ENCODE data around the gene CRABP1.

The CRABP1 gene

DNA sequence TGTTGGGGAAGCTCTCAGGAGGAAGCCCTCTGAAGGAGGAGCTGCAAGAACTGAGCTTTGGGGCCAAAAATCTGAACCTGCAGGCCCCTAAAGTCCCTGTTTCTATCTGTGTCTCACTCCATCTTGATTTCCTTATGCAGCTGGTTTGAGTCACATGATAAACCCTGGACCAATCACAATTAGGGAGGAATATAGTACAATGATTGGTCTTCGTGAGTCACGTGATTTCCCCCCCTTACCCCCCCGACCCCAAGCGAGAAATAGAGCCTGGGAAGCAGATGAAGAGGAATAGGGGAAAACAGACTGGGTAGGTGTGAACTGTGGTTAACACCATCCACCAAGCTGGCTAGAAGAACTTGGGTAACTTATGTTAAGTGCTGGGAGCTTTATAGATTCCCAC lies 12.9 kb downstream of the CRABP1 start:
- TF ChIP-seq, protein P1, sequence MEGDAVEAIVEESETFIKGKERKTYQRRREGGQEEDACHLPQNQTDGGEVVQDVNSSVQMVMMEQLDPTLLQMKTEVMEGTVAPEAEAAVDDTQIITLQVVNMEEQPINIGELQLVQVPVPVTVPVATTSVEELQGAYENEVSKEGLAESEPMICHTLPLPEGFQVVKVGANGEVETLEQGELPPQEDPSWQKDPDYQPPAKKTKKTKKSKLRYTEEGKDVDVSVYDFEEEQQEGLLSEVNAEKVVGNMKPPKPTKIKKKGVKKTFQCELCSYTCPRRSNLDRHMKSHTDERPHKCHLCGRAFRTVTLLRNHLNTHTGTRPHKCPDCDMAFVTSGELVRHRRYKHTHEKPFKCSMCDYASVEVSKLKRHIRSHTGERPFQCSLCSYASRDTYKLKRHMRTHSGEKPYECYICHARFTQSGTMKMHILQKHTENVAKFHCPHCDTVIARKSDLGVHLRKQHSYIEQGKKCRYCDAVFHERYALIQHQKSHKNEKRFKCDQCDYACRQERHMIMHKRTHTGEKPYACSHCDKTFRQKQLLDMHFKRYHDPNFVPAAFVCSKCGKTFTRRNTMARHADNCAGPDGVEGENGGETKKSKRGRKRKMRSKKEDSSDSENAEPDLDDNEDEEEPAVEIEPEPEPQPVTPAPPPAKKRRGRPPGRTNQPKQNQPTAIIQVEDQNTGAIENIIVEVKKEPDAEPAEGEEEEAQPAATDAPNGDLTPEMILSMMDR (IDR thresholded peaks at IDR 0.05; ENCODE audit: low read depth, low read length): no peak
- in situ Hi-C loops (cut with HindIII; ENCODE audit: low sequenced_read_pairs): no loop called here
- no peak for DNase-seq (ENCODE audit: low read depth, low spot score)
- no peak overlapping the region for H3K4me3 ChIP-seq (ENCODE audit: low read depth, low read length)

DNA sequence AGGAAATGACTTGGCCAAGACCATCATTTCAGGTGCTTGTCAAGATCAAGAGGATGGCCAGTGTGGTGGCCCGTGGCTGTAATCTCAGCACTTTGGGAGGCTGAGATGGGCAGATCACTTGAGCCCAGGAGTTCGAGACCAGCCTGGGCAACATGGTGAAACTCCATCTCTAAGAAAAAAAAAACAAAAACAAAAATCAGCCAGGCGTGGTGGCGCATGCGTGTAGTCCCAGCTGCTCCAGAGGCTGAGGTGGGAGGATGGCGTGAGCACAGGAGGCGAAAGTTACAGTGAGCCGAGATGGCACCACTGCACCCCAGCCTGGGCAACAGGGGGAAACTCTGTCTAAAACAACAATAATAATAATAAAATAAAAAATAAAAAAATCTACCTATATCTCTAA lies 15.0 kb downstream of the CRABP1 start:
- DNase-seq (ENCODE audit: low read depth, low spot score): no peak
- in situ Hi-C loops (cut with HindIII; ENCODE audit: low sequenced_read_pairs): no loop called here
- TF ChIP-seq, protein P1 (IDR thresholded peaks at IDR 0.05; ENCODE audit: low read depth, low read length): no peak
- no peak overlapping the region for H3K4me3 ChIP-seq (ENCODE audit: low read depth, low read length)

DNA sequence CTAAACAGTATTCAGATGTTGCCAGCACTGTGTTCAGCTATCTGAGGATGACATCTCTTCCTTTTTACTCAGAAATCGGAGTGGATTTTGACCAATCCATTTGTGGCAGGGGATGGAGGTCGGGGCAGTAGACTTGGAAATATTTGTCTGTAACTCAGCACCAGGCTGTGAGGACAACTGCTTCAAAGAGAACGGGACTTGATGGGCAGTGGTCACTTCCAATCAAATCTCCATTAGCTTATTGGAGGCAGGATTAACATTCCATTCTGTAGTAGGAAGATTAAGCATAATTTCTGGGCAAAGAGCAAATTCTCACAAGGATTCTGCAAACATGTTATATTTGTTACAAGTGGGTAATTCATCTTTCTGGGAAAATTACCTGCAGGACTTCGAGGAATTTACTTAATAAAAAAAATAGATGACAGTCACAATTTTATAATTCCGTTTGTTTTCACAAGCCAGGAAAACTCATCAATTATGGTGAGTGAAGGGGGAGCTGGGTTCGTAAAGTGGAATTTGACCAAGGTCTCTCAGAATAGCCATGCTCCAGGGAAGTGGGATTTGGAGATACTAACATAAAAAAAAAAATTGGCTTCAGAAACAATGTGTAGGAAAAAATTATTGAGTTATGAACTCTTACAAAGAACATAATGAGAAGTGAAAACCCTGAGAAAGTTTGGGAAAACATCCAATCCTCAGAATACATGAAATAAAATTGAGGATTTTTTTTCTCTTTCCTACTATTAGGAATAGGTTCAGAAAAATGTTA lies 18.1 kb downstream of the CRABP1 start:
- DNase-seq (ENCODE audit: low read depth, low spot score): no peak
- in situ Hi-C loops (cut with HindIII; ENCODE audit: low sequenced_read_pairs): no loop called here
- TF ChIP-seq, protein P1 (IDR thresholded peaks at IDR 0.05; ENCODE audit: low read depth, low read length): no peak
- no peak overlapping the region for H3K4me3 ChIP-seq (ENCODE audit: low read depth, low read length)

DNA sequence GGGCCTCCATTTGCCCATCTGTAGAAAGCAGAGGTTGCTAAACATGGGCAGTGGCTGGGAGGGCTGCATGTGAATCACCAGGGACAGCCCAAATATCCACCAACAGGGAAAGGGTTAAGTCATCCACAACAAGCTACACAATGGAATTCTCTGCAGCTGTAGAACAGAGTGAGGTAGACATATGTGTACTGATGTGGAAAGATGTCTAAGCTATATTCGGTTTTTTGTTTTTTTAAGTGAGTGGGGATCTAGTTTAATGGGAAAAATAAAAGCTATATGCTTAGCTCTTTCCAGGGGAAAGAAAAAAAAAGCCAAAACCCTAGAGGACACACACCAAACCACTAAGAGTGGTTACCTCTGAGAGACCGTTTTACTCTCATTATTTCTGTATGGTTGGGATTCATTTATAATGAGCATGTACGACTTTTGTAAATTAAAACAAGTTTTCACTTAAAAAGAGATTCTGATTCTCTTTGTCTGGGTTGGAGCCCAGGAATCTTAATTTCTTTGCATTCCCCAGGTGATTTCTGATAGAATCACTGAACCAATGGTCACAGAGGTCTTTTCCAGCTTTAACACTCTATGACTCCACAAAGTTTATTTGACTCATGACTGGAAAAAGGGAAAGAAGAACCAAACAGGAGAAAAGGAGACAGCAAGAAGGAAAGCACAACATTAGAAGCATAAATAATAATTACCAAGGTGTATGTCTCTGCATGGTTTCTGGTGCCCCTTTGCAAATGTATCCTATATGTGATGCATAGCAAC lies 19.1 kb downstream of the CRABP1 start:
- no peak for DNase-seq (ENCODE audit: low read depth, low spot score)
- TF ChIP-seq, protein P1 (IDR thresholded peaks at IDR 0.05; ENCODE audit: low read depth, low read length): no peak
- H3K4me3 ChIP-seq (ENCODE audit: low read depth, low read length): no peak overlapping the region
- in situ Hi-C loops (cut with HindIII; ENCODE audit: low sequenced_read_pairs): no loop called here

DNA sequence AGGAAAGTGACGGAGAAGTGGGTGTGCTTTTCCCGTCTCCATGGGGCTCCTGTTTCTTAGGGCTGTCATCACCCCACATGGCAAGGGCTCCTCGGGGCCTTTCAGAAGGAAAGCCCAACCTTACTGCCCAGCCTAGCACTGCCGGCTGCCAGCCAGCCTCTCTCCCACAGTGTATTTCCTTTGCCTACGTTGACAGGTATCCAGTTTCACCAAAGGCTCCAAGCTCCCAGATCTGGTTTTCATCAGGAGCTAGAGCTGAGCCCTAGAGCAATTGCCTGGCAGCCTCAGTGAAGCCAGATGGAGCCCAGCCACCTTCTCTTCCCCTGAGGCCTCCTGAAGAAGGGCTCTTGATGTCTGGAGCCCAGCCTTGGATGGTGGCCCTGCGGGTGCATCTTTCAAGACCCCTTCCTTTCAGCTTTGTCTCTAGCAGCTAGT lies 20.2 kb downstream of the CRABP1 start:
- no peak for DNase-seq (ENCODE audit: low read depth, low spot score)
- in situ Hi-C loops (cut with HindIII; ENCODE audit: low sequenced_read_pairs): no loop called here
- TF ChIP-seq, protein P1 (IDR thresholded peaks at IDR 0.05; ENCODE audit: low read depth, low read length): no peak
- no peak overlapping the region for H3K4me3 ChIP-seq (ENCODE audit: low read depth, low read length)

DNA sequence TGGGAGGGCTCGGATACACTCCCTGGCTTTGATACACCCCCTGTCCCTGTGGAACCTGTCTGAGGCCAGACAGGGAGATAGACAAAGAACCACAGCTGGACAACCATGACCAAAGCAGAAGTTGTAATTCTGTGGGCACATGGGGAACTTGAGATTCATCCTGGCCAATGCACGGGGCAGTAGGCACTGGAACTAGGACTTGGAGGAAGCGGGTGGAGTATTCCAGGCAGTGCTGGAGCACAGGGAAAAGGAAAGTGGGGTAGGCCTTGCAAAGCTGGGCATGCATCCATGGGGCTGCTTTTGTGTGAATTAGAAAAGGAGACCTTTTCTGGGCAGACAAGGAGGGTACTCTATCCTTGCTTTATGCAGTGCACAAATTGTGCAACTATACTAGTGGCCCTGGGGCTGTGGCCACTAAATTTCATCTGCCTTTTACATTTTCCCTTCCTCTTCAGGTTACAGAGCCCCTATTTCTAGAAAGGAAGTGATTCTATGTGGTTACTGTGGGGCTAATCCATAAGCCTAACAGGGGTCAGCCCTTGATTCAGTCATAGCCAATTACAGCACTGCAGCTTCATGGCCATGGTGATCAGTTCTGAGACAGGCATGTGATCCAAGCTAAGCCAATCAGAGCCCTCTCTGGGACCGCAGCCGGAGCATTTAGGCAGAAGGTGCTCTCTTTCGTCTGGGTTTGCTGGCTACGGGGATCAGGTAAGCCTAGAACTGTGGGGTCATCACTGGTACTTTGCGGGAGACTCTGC lies 21.0 kb downstream of the CRABP1 start:
- in situ Hi-C loops (cut with HindIII; ENCODE audit: low sequenced_read_pairs): no loop called here
- DNase-seq (ENCODE audit: low read depth, low spot score): no peak
- H3K4me3 ChIP-seq (ENCODE audit: low read depth, low read length): no peak overlapping the region
- TF ChIP-seq, protein P1 (IDR thresholded peaks at IDR 0.05; ENCODE audit: low read depth, low read length): no peak
